HG03469 (cell line): ENCODE measurements around the gene CDC26.

Experiments used
- ATAC-seq: cut with Tn5 transposase; IDR thresholded peaks from one replicate; pipeline ENCODE4 v1.9.1; 2021; ENCODE audit warnings: mild to moderate bottlenecking, moderate library complexity, moderate number of reproducible peaks; ENCODE audit not compliant: unreplicated experiment

The CDC26 gene

GRCh38 chr9:113275157-113276131, at the start of gene CDC26, which contains the start of gene PRPF4:
CDC26 (minus strand) TSS chr9:113275572; CDS start chr9:113272507, 3,065 bp downstream.
PRPF4 (plus strand) TSS chr9:113275658; CDS start chr9:113275744, 86 bp downstream.
- ATAC-seq: peak; percentile 89

- no peak for ATAC-seq
Measured at GRCh38 chr9:113322671-113323070, 47.3 kb upstream of the CDC26 start.

- ATAC-seq: no peak
Measured at GRCh38 chr9:113320051-113320450, 44.7 kb upstream of the CDC26 start.

DNA sequence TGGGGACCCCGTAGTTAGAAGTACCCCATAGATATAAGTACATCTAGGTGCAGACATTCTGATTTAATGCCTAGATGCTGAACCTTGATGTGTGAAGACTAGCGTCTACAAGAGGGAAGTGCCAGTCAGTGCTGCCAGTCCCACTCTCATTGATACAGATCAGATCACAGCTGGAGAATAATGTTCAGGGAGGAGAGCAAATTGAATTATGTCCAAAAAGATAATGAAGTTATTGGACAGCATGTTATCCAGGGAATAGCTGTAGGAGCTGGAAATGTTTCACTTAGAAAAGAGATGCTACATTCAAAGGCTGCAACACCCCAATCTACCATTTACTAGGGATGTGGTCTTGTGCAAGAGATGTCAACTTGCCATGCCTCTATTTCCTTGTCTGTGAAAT, 43.7 kb upstream of the CDC26 start:
- ATAC-seq: no peak

- no peak for ATAC-seq
Measured at GRCh38 chr9:113317777-113318176, 42.4 kb upstream of the CDC26 start.

- ATAC-seq: no peak
Measured at GRCh38 chr9:113316030-113316429, 40.7 kb upstream of the CDC26 start.

DNA sequence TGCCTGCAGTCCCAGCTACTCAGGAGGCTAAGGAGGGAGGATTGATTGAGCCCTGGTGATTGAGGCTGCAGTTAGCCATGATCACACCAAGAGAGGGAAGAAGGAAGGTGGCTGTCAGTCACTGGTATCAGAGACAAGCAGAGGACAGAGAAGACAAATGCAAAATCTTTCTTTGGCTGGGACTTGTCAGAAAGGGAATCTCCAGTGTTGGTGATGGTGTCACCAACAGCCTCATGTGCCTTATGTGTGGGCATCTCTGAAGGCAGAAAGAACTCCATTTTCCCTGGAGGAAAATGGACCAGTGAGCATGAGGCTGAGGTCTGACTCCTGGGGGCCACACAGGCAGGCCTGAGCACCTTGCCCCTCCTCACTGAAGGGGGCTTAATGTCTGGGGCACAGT, 39.9 kb upstream of the CDC26 start:
- ATAC-seq: no peak

- no peak for ATAC-seq
Measured at GRCh38 chr9:113313261-113313660, 37.9 kb upstream of the CDC26 start.

GRCh38 chr9:113311961-113312360, 36.6 kb upstream of the CDC26 start:
- ATAC-seq: no peak

DNA sequence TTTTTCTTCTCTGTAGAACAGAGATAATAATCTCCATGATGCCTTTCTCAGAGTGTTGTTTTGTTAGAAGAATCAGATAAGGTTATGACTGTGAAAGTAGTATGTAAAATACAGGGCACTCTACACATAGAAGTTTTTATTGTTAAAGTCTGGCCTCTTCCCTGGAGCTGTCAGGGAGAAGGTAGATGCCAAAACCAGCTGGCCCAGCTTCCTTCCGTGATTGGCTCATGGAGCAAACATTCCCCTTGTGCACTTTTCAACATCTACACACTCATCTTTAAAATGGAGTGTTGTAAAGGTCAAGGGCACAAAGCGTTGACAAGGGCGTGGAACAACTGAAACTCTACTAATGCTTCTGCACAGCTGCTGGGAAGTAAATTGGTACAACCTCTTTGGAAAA, 35.2 kb upstream of the CDC26 start:
- ATAC-seq: no peak

- ATAC-seq: no peak
Measured at GRCh38 chr9:113309204-113309813, 33.9 kb upstream of the CDC26 start.

GRCh38 chr9:113307396-113307975, 32.1 kb upstream of the CDC26 start:
- no peak for ATAC-seq

DNA sequence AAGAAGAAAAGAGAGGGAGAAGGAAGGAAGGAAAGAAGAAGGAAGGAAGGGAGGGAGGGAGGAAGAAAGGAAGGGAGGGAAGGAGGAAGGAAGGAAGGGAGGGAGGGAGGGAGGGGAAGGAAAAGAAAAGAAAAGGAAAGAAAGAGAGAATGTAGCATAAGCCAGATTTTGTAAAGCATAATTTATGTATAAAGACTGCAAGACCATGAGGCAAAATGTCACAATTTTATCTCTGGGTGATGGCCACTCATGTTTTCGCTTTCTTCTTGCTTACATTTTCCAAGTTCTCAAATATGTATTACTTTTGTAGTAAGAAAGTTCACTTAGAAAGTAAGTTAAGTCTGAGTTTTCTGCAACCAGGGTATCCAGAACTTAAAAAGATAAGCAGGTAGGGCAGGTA, 31.2 kb upstream of the CDC26 start:
- no peak for ATAC-seq

GRCh38 chr9:113302792-113303418, 27.5 kb upstream of the CDC26 start, which contains the start of gene RNF183:
RNF183 (minus strand) TSS chr9:113303376; CDS start chr9:113298184, 5,192 bp downstream.
- ATAC-seq: no peak

- ATAC-seq: no peak
Measured at GRCh38 chr9:113301548-113301947, 26.2 kb upstream of the CDC26 start.

DNA sequence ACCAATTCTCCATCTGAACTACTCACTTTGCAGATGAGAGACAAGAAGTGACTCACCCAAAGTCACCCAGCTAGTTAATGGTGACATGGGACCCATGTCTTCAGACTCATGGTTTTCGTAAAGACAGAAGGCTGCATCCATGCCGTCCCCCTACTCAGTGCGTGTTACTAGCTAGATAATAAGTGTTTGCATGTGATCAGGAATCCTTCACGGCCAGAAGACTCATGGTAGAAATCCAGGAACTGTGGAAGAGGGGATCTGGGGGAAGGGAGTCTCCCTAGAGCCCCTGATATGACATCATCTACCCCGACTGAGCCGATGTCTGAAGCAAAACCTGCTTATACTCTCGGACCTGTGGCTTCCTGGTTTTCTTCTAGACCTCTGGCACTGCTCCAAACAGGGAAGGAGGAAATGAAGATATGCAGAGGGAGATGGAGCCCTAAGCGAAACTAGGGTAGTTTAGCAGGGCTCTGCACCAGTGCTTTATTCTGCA, 24.5 kb upstream of the CDC26 start:
- ATAC-seq: no peak

- ATAC-seq: no peak
Measured at GRCh38 chr9:113298924-113299770, 23.8 kb upstream of the CDC26 start.

- no peak for ATAC-seq
Measured at GRCh38 chr9:113298311-113298710, 22.9 kb upstream of the CDC26 start.

DNA sequence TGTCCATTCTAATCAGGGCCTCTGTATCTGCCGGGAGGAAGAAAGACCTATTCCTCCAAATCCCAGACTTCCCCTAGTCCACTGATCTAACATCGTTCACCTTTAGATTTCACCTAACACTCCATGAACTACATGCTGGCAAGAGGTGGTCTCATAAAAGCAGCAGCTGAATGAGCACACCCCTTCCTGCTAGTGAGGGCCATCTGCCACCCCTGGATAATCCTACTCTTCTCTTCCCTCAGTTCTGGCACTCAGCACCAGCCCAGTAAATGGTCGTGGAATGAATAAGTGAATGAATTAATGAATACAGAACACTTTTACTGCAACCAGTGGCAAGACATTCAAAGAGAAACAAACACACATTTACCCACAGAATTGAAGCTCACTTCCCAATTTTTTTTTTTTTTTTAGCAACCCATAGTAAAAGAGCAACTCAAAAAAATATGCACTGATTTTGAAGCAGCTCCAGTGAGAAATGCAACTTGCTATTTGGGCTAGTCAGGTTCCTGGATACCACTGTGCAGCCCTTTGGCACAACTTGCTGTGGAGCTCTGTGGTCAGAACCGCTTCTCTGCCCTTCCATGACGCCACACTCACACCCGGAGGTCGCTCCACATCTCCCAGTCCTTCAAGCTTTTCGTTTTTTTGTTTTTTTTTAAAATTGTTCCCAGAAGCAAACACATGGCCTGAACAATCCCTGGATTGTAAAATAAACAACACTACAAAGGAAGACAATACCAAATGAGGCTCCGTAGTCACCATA, 21.6 kb upstream of the CDC26 start:
- no peak for ATAC-seq
